Neural cell (in vitro differentiated cells): ENCODE data around the gene IGSF23. TPM values are rescaled to one million over a fixed set of nuclear protein-coding genes. Genes with fewer than 3 reads are reported as not detected.
"Not testable (repeated sequence)": the region's sequence is repeated elsewhere in the genome, so short reads cannot be mapped to it uniquely, and the experiment has no call there.

ENCODE experiments used
- H2AFZ ChIP-seq: fragments of 200-600, 300-800 bp; sonication (generic), shearing (Covaris generic); 2 replicates; pipeline ENCODE4 v1.6.0; 2014; ENCODE audit warnings: low read depth, mild to moderate bottlenecking, antibody characterized with exemption, low read length, moderate library complexity
- H3F3A ChIP-seq: fragments of 200-600 bp; shearing (Covaris generic); 2 replicates; pipeline ENCODE4 v1.6.1; 2016; ENCODE audit warnings: mild to moderate bottlenecking, moderate library complexity, mixed read lengths, antibody characterized with exemption, low read length; ENCODE audit not compliant: insufficient read depth, poor library complexity, severe bottlenecking
- H3K27ac ChIP-seq: fragments of 200-600, 300-800 bp; sonication (generic), shearing (Covaris generic); 2 replicates; pipeline ENCODE4 v1.5.1; 2014; ENCODE audit warnings: mild to moderate bottlenecking, low read length, moderate library complexity
- H3K27me3 ChIP-seq: fragments of 300-800, 200-600 bp; sonication (generic), shearing (Covaris generic); 2 replicates; pipeline ENCODE4 v1.6.0; 2014; ENCODE audit warnings: mild to moderate bottlenecking, low read depth, low read length, moderate library complexity; ENCODE audit not compliant: insufficient read depth
- H3K36me3 ChIP-seq: fragments of 300-800, 200-600 bp; sonication (generic), shearing (Covaris generic); 2 replicates; pipeline ENCODE4 v1.5.1; 2014; ENCODE audit warnings: mild to moderate bottlenecking, antibody characterized with exemption, low read length, moderate library complexity; ENCODE audit not compliant: insufficient read depth
- H3K4me2 ChIP-seq: fragments of 300-800, 200-600 bp; sonication (generic), shearing (Covaris generic); 2 replicates; pipeline ENCODE4 v1.6.0; 2014; ENCODE audit warnings: mild to moderate bottlenecking, low read length
- H3K4me3 ChIP-seq: fragments of 300-800, 200-600 bp; sonication (generic), shearing (Covaris generic); 2 replicates; pipeline ENCODE4 v1.5.1; 2014; ENCODE audit warnings: mild to moderate bottlenecking, low read length, moderate library complexity
- H3K79me2 ChIP-seq: fragments of 200-600 bp; shearing (Covaris generic); replicated peaks from 2 replicates; pipeline ENCODE4 v1.6.0; 2014; ENCODE audit warnings: mild to moderate bottlenecking, low read length, moderate library complexity; ENCODE audit not compliant: insufficient read depth
- H3K9ac ChIP-seq: fragments of 300-800, 200-600 bp; sonication (generic), shearing (Covaris generic); 2 replicates; pipeline ENCODE4 v1.6.1; 2016; ENCODE audit warnings: mild to moderate bottlenecking, low read length, mixed read lengths
- H3K9me2 ChIP-seq: fragments of 200-600 bp; shearing (Covaris generic); 2 replicates; pipeline ENCODE4 v1.6.1; 2016; ENCODE audit warnings: mild to moderate bottlenecking, low read length, mixed read lengths; ENCODE audit not compliant: insufficient read depth
- H3K9me3 ChIP-seq: fragments of 200-600, 300-800 bp; sonication (generic), shearing (Covaris generic); 2 replicates; pipeline ENCODE4 v1.6.1; 2016; ENCODE audit warnings: mild to moderate bottlenecking, mixed run types, low read length, moderate library complexity, mixed read lengths
- H4K20me1 ChIP-seq: fragments of 200-600 bp; shearing (Covaris generic); 2 replicates; pipeline ENCODE4 v1.6.1; 2016; ENCODE audit warnings: mild to moderate bottlenecking, mixed run types; ENCODE audit not compliant: insufficient read depth
- EP300 ChIP-seq: fragments of 450-650 bp; conservative IDR thresholded peaks from 2 replicates; pipeline ENCODE4 v1.6.1; 2014; ENCODE audit warnings: antibody characterized with exemption, mild to moderate bottlenecking, moderate library complexity; ENCODE audit not compliant: poor library complexity, severe bottlenecking
- EZH2 ChIP-seq: fragments of 200-600, 300-800 bp; shearing (Covaris generic), sonication (generic); IDR thresholded peaks from 2 replicates; pipeline ENCODE4 v1.6.1; 2014; ENCODE audit warnings: antibody characterized with exemption, low read length, borderline replicate concordance, mild to moderate bottlenecking; ENCODE audit not compliant: insufficient read depth, poor library complexity, severe bottlenecking
- MXI1 ChIP-seq: fragments of 450-650 bp; conservative IDR thresholded peaks from 2 replicates; pipeline ENCODE4 v1.6.1; 2014; ENCODE audit warnings: antibody characterized with exemption, mild to moderate bottlenecking; ENCODE audit not compliant: poor library complexity, severe bottlenecking
- POLR2AphosphoS5 ChIP-seq: IDR thresholded peaks from 2 replicates; pipeline ENCODE4 v1.6.1; 2012
- RAD21 ChIP-seq: fragments of 450-650 bp; conservative IDR thresholded peaks from 2 replicates; pipeline ENCODE4 v1.6.1; 2014; ENCODE audit warnings: antibody characterized with exemption, mild to moderate bottlenecking, moderate library complexity
- REST ChIP-seq: IDR thresholded peaks from 2 replicates; pipeline ENCODE4 v1.6.1; 2012; ENCODE audit warnings: borderline replicate concordance
- SMC3 ChIP-seq: fragments of 450-650 bp; conservative IDR thresholded peaks from 2 replicates; pipeline ENCODE4 v1.6.1; 2014; ENCODE audit warnings: antibody characterized with exemption, mild to moderate bottlenecking, moderate library complexity; ENCODE audit not compliant: poor library complexity
- TAF1 ChIP-seq: IDR thresholded peaks from 2 replicates; pipeline ENCODE4 v1.6.1; 2012; ENCODE audit warnings: low read depth
- polyA plus RNA-seq: library from polyadenylated mRNA; depleted of rRNA; stranded (reverse); fragments of >200 nt; gene quantifications from 2 replicates; pipeline ENCODE4 v1.2.3, GENCODE V29; 2014
- TF ChIP-seq, protein P1 (sequence below): fragments of 450-650 bp; IDR thresholded peaks from 2 replicates; pipeline ENCODE4 v1.5.1; 2014; ENCODE audit warnings: antibody characterized with exemption, mild to moderate bottlenecking, moderate library complexity; ENCODE audit not compliant: poor library complexity, severe bottlenecking

Gene IGSF23
- polyA plus RNA-seq, 1 donor from 2014 or later, result not detected

DNA sequence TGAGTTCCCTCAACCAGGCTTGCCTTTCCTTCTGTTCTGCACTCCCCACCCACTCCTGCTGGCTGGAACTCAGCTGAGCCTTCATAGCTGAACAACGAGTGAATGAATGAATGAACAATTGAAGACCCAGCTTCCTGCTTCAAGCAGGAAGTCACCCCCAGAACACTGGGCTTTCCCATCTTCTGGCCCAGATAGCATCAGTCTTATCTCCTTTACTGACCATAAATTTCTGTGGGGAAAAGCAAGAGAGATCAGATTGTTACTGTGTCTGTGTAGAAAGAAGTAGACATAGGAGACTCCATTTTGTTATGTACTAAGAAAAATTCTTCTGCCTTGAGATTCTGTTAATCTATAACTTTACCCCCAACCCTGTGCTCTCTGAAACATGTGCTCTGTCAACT lies 19.5 kb upstream of the IGSF23 start:
- H3K9ac ChIP-seq, H3K9me2 ChIP-seq, H3K79me2 ChIP-seq, H3K36me3 ChIP-seq, H3K27ac ChIP-seq, H3K9me3 ChIP-seq, H3K4me3 ChIP-seq, H3K4me2 ChIP-seq, H2AFZ ChIP-seq, H3F3A ChIP-seq, H4K20me1 ChIP-seq, H3K27me3 ChIP-seq: not testable (repeated sequence)

DNA sequence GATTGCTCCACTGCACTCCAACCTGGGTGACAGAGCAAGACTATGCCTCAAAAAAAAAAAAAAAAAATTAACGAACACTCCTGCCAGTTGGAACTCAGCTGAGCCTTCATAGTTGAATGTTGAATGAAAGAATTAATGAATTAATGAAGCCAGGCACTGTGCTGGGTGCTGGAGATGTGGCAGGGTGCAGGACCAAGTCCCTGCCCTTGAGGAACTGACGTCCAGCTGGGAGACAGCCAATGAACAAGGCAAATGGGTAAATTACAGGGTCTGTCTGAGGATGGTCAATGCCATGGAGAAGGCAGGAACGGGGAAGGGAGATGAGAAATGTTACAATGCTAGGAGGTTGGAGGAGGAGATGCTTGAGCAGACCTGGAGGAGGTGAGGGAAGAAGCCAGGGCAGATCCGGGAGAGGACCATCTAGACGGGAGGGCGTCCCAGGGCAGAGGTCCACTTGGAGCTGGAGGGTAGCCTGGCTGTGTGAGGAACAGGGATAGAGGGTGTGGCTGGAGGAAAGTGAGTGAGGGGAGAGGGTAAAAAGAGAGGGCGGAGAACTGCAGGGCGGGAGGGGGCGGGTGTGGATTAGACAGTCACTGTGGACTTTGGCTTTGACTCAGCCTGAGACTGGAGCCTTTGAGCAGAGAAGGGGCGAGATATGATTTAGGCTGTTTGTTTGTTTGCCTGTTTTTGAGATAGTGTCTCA lies 16.8 kb upstream of the IGSF23 start:
- H3K27ac ChIP-seq, result no peak overlapping the region
- no peaks in the 10 kb centered on the region for H3K36me3 ChIP-seq
- no peak overlapping the region for H3K4me2 ChIP-seq
- H3K9me2 ChIP-seq, result no peaks in the 10 kb centered on the region
- H3K9ac ChIP-seq, result no peak overlapping the region
- H3F3A ChIP-seq, result no peaks in the 10 kb centered on the region
- H3K27me3 ChIP-seq, result no peaks in the 10 kb centered on the region
- TF ChIP-seq RAD21 (no peak), POLR2AphosphoS5 (no peak), REST (no peak), EZH2 (no peak), SMC3 (no peak), TAF1 (no peak)
- TF ChIP-seq, protein P1, sequence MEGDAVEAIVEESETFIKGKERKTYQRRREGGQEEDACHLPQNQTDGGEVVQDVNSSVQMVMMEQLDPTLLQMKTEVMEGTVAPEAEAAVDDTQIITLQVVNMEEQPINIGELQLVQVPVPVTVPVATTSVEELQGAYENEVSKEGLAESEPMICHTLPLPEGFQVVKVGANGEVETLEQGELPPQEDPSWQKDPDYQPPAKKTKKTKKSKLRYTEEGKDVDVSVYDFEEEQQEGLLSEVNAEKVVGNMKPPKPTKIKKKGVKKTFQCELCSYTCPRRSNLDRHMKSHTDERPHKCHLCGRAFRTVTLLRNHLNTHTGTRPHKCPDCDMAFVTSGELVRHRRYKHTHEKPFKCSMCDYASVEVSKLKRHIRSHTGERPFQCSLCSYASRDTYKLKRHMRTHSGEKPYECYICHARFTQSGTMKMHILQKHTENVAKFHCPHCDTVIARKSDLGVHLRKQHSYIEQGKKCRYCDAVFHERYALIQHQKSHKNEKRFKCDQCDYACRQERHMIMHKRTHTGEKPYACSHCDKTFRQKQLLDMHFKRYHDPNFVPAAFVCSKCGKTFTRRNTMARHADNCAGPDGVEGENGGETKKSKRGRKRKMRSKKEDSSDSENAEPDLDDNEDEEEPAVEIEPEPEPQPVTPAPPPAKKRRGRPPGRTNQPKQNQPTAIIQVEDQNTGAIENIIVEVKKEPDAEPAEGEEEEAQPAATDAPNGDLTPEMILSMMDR, result no peak
- no peaks in the 10 kb centered on the region for H4K20me1 ChIP-seq
- H2AFZ ChIP-seq, result no peak overlapping the region
- no peaks in the 10 kb centered on the region for H3K79me2 ChIP-seq
- H3K9me3 ChIP-seq, result no peaks in the 10 kb centered on the region
- H3K4me3 ChIP-seq, result no peak overlapping the region

DNA sequence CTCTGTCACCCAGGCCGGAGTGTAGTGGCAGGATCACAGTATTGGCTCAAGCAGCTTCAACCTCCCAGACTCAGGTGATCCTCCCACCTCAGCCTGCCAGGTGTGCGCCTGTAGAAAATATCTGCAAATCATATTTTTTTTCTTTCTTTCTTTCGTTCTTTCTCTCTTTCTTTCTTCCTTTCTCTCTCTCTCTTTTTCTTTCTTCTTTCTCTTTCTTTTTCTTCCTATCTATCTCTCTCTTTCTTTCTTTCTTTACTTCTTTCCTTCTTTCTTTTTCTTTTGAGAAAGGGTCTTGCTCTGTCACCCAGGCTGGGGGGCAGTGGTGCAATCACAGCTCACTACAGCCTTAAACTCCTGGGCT lies 16.3 kb upstream of the IGSF23 start:
- Histone ChIP-seq H2AFZ (no peak overlapping the region), H3K79me2 (no peaks in the 10 kb centered on the region)

More for the DNA sequence above, 16.3 kb upstream of the IGSF23 start:
- Histone ChIP-seq H3K4me2 (no peak overlapping the region), H4K20me1 (no peaks in the 10 kb centered on the region), H3K36me3 (no peaks in the 10 kb centered on the region), H3K9me2 (no peaks in the 10 kb centered on the region), H3K27ac (no peak overlapping the region), H3K4me3 (no peak overlapping the region), H3F3A (no peaks in the 10 kb centered on the region), H3K27me3 (no peaks in the 10 kb centered on the region), H3K9ac (no peak overlapping the region), H3K9me3 (no peaks in the 10 kb centered on the region)
- TF ChIP-seq RAD21, result no peak
- no peak for TF ChIP-seq EZH2
- TF ChIP-seq, protein P1, result no peak
- TF ChIP-seq TAF1, result no peak
- TF ChIP-seq REST, result no peak
- no peak for TF ChIP-seq SMC3
- TF ChIP-seq EP300, result no peak
- TF ChIP-seq MXI1, result no peak
- TF ChIP-seq POLR2AphosphoS5, result no peak
